Upper lobe of left lung (tissue), 6 donors: ENCODE data around the gene APEX2. TPM values are rescaled to one million over a fixed set of nuclear protein-coding genes. Genes with fewer than 3 reads are reported as not detected.

Experiments used
- ATAC-seq, 2 donors: fragments of 200-7000 bp; cut with Tn5 transposase; one replicate each; pipeline ENCODE4 v1.9.1; 2022; ENCODE audit warnings: mild to moderate bottlenecking in 2 of 2, moderate library complexity in 2 of 2; ENCODE audit not compliant: low FRiP score in 2 of 2
- DNase-seq, 2 donors: peaks; one replicate each; pipeline ENCODE4 v3.0.0-alpha.2; 2019 to 2020
- H3K27ac ChIP-seq, 4 donors: fragments of 200-600 bp; sonication (generic); one replicate each; pipeline ENCODE4 v1.5.1; 2016 to 2019
- H3K27me3 ChIP-seq, 4 donors: fragments of 200-600 bp; sonication (generic); one replicate each; pipeline ENCODE4 v1.5.1; 2017 to 2019
- H3K36me3 ChIP-seq, 4 donors: fragments of 200-600 bp; sonication (generic); one replicate each; pipeline ENCODE4 v1.5.1; 2016 to 2019
- H3K4me1 ChIP-seq, 4 donors: fragments of 200-600 bp; sonication (generic); one replicate each; pipeline ENCODE4 v1.5.1; 2018 to 2019
- H3K4me3 ChIP-seq, 4 donors: fragments of 200-600 bp; sonication (generic); one replicate each; pipeline ENCODE4 v1.5.1; 2017 to 2019; ENCODE audit warnings: mild to moderate bottlenecking in 2 of 4, moderate library complexity in 1 of 4
- H3K9me3 ChIP-seq, 4 donors: fragments of 200-600 bp; sonication (generic); one replicate each; pipeline ENCODE4 v1.5.1; 2018 to 2019
- CTCF ChIP-seq, 6 experiments: fragments of 450-650 bp in 4 of 6; fragments of 200-600 bp in 2 of 6; sonication (generic) in 2 of 6; IDR thresholded peaks; one replicate each; pipeline ENCODE4 v1.5.1; 2016 to 2019; ENCODE audit warnings: antibody characterized with exemption in 6 of 6
- EP300 ChIP-seq, 4 donors: sonication (generic); formaldehyde crosslinking; IDR thresholded peaks; one replicate each; pipeline ENCODE4 v1.5.1; 2017; ENCODE audit warnings: antibody characterized with exemption in 4 of 4, control low read depth in 2 of 4
- POLR2A ChIP-seq, 4 donors: fragments of 450-650 bp; IDR thresholded peaks; one replicate each; pipeline ENCODE4 v1.5.1; 2016 to 2017; ENCODE audit warnings: antibody characterized with exemption in 4 of 4, mild to moderate bottlenecking in 2 of 4
- POLR2AphosphoS5 ChIP-seq, 2 donors: sonication (generic); formaldehyde crosslinking; IDR thresholded peaks; one replicate each; pipeline ENCODE4 v1.5.1; 2017; ENCODE audit warnings: antibody characterized with exemption in 2 of 2
- WGBS, 2 donors: methylation state at CpG; one replicate each; pipeline ENCODE4 v1.1.5; 2017 to 2018; 5-methylcytosine and 5-hydroxymethylcytosine counted together
- total RNA-seq, 6 donors: library from RNA; depleted of rRNA in 4 of 6; stranded (reverse); fragments of >200 nt in 4 of 6; gene quantifications; one replicate each; pipeline versions ENCODE4 v1.1.0 to v1.2.1, GENCODE V29; 2016 to 2021
- donor health status: DM: no; HTN: no; CAD: no; lungs with moderate emphysema.
- donor health status: DM: no; HTN: yes; CAD: no; lungs with severe emphysema.

APEX2 gene
- 10 to 100 TPM in 4 of 6 donors, 1 to 10 TPM in 2; 9.4 to 17.3 (median 12.9) TPM for total RNA-seq

DNA sequence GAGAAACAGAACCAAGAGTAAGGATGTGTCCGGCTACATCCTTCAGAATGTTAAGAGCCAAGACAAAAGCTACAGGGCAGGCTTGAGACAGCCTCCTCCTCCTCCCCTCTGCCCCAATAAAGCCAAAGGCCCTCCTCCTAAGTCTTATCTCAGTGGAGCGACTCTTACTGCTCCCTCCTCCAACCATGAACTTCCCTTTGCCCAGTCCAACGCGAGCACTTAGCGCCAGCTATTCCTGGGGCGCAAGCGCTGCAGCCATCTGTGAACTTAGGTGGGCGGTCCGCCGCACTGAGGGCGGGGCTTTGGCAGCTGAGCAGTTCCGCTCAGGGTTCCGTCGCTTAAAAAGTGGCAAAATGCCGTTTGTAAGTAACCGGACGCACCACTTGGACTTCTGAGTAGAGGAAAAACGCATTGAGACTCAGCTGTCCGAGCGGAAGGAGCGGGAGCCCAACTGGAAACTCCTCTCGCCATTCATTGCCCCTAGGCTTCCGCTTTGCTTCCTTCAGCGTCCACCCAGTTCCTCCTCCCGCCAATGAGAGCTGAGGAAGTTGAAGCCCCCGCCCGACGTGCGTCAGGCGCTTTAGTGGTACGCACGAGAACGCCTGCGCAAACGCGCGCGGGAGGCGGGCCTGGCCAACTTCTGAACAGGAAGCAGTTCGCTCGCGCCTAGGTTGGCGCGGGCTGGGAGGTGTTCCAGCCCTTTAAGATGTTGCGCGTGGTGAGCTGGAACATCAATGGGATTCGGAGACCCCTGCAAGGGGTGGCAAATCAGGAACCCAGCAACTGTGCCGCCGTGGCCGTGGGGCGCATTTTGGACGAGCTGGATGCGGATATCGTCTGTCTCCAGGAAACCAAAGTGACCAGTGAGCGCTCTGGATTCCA lies at the start of gene APEX2:
Gene APEX2 (plus strand): TSS at position 647 of the 882 bp plus-strand sequence. CDS start 60 bp downstream, at position 707.
- peak; percentile 96 to 98 for ATAC-seq
- peaks cover 0 to 5% (median 0%) of the 10 kb centered on the region in 4 donors for H3K9me3 ChIP-seq
- 2 to 45% methylated on average over 10 to 54 of the region's 55 CpGs for WGBS, 2 donors
- peaks cover 0 to 26% (median 5%) of the 10 kb centered on the region in 4 donors for H3K36me3 ChIP-seq
- H3K27me3 ChIP-seq = no peaks in the 10 kb centered on the region
- peak within 1 kb of the TSS; percentile 52 to 76 (median 60) for H3K4me3 ChIP-seq
- peak in 1 of 6 experiments; percentile 5 for TF ChIP-seq CTCF (IDR thresholded peaks at IDR 0.05)
- TF ChIP-seq EP300 (IDR thresholded peaks at IDR 0.05) = no peak
- peak in 3 of 4 donors; percentile 39 to 79 (median 40) for TF ChIP-seq POLR2A (IDR thresholded peaks at IDR 0.05)
- TF ChIP-seq POLR2AphosphoS5 (IDR thresholded peaks at IDR 0.05) = peak; percentile 69 to 73
- peak within 1 kb of the TSS; percentile 82 to 90 (median 85) for H3K27ac ChIP-seq
- peaks cover 0 to 11% (median 8%) of the 10 kb centered on the region in 4 donors for H3K4me1 ChIP-seq
- peak; percentile 93 to 97 for DNase-seq

DNA sequence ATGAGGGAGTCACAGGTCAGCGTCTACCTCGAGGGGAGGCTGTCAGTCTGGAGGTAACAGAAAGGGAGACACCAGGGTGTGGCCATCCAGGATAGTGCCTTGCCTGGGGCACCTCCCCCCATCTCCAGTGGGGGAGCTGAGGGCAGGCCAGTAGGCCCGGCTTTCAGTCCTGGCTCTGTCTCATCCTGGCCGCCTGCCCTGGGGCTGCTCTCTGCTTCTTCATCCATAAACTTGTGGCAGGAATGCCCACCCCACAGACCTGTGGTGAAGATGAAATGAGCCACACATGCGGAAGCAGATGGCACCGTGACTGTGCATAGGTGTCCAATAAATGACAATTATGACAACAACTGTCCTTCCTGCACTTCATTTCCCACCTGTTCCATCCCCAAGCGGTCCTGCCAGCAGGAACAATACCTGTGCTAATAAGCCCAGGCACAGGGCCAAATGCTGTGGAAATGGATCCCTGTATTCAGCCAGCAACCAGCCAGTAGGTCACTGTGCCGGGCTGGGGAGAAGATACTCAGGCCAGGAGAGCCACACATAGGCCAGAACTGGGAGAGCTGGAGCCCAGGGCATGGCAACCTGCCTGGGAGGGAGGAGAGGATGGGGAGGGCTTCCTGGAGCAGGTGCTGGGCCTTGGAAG lies 49.3 kb upstream of the APEX2 start:
- no peak for DNase-seq
- ATAC-seq = no peak

DNA sequence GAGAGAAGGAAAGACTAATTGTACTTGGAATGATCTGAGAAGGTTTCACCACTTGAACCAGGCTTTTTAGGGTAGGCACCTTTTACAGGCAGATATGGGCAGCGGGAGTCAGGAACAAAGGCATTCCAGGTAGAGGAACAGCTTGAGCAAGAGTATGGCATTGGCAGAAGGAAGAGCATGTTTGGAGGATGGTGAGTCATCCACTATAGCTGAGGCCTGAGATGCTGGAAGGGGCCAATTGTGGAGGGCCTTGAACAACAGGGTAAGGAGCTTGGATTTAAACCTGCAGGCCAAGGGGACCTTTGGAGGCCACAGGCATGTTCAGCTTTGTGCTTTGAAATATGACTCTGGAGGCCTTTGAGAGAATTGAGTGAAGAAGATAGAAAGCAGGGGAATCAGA lies 38.4 kb upstream of the APEX2 start:
- Histone ChIP-seq H3K4me1 (no peaks in the 10 kb centered on the region), H3K27ac (no peak overlapping the region), H3K9me3 (no peaks in the 10 kb centered on the region), H3K36me3 (no peaks in the 10 kb centered on the region), H3K4me3 (no peak overlapping the region), H3K27me3 (no peaks in the 10 kb centered on the region)
- DNase-seq (no peak), ATAC-seq (no peak)
- TF ChIP-seq EP300 (IDR thresholded peaks at IDR 0.05) = no peak
- TF ChIP-seq POLR2AphosphoS5 (IDR thresholded peaks at IDR 0.05) = no peak
- no peak for TF ChIP-seq POLR2A (IDR thresholded peaks at IDR 0.05)
- no peak for TF ChIP-seq CTCF (IDR thresholded peaks at IDR 0.05)
- 78 to 94% methylated on average over 1 of the region's 1 CpG for WGBS, 2 donors

More for the DNA sequence above, 49.3 kb upstream of the APEX2 start:
- WGBS, 2 donors = 73 to 83% methylated on average over 1 to 8 of the region's 8 CpGs
- H3K27ac ChIP-seq = no peak overlapping the region
- no peaks in the 10 kb centered on the region for H3K9me3 ChIP-seq
- H3K36me3 ChIP-seq = no peaks in the 10 kb centered on the region
- H3K4me1 ChIP-seq = no peaks in the 10 kb centered on the region
- H3K4me3 ChIP-seq = no peak overlapping the region
- no peaks in the 10 kb centered on the region for H3K27me3 ChIP-seq
- TF ChIP-seq POLR2AphosphoS5 (IDR thresholded peaks at IDR 0.05) = no peak
- TF ChIP-seq EP300 (IDR thresholded peaks at IDR 0.05) = no peak
- no peak for TF ChIP-seq CTCF (IDR thresholded peaks at IDR 0.05)
- no peak for TF ChIP-seq POLR2A (IDR thresholded peaks at IDR 0.05)

DNA sequence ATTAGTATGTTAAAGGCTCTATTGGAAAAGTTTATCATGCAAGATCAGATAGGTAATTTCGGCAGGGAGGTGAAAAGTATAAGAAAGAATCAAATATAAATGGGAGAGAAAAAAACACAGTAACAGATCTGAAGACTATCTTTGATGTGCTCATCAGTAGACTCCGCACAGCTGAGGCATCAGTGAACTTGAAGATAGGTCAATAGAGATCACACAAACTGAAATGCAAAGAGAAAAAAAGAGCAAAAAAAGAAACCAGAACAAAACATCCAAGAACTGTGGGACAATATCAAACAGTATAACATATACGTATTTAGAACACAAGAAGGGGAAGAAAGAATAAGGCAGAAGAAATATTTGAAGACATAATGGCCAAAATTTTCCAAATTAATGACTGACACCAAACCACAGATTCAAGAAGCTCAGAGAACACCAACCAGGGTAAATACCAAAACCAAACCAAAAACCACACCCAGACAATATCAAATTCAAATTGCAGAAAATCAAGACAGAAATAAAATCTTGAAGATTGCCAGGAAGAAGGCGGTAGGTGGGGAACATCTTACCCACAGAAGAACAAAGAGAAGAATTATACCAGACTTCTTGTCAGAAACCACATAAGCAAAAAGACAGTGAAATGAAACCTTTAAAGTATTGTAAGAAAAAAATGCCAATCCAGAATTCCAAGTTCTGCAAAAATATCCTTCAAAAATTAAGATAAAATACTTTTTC lies 35.2 kb upstream of the APEX2 start:
- Histone ChIP-seq H3K4me1 (no peaks in the 10 kb centered on the region), H3K36me3 (no peaks in the 10 kb centered on the region), H3K4me3 (no peak overlapping the region), H3K9me3 (no peaks in the 10 kb centered on the region), H3K27me3 (no peaks in the 10 kb centered on the region), H3K27ac (no peak overlapping the region)
- TF ChIP-seq POLR2AphosphoS5 (IDR thresholded peaks at IDR 0.05) (no peak), CTCF (IDR thresholded peaks at IDR 0.05) (no peak), EP300 (IDR thresholded peaks at IDR 0.05) (no peak), POLR2A (IDR thresholded peaks at IDR 0.05) (no peak)
- 65 to 87% methylated on average over 4 of the region's 4 CpGs for WGBS, 2 donors
- ATAC-seq (no peak), DNase-seq (no peak)
